IPS DF 4.7 (cell line): ENCODE measurements around the gene SGMS1.

Experiments
- DNase-seq: peaks from one replicate; pipeline ENCODE4 v3.0.0-alpha.2; 2013; ENCODE audit warnings: low spot score; ENCODE audit errors: extremely low read depth

The SGMS1 gene

GRCh38 chr10:50343702-50344331, 279.9 kb downstream of the SGMS1 start:
- DNase-seq: no peak

GRCh38 chr10:50341987-50342386, 281.8 kb downstream of the SGMS1 start:
- DNase-seq: no peak

- no peak for DNase-seq
These were observed 287.6 kb downstream of the SGMS1 start for GRCh38 chr10:50336140-50336539.

- no peak for DNase-seq
These were observed 288.4 kb downstream of the SGMS1 start for GRCh38 chr10:50335397-50335796.

- no peak for DNase-seq
These were observed 289.5 kb downstream of the SGMS1 start for GRCh38 chr10:50334273-50334672.

GRCh38 chr10:50333872-50334271, 289.9 kb downstream of the SGMS1 start:
- no peak for DNase-seq

- no peak for DNase-seq
These were observed 291.5 kb downstream of the SGMS1 start for GRCh38 chr10:50332108-50332842.

GRCh38 chr10:50331486-50331885, 292.3 kb downstream of the SGMS1 start:
- no peak for DNase-seq

- no peak for DNase-seq
These were observed 296.7 kb downstream of the SGMS1 start for GRCh38 chr10:50326757-50327701.

- no peak for DNase-seq
These were observed 297.6 kb downstream of the SGMS1 start for GRCh38 chr10:50326172-50326555.

- peak; percentile 11 for DNase-seq
These were observed 298.1 kb downstream of the SGMS1 start for GRCh38 chr10:50325449-50326171.

- no peak for DNase-seq
These were observed 298.9 kb downstream of the SGMS1 start for GRCh38 chr10:50324680-50325393.

- DNase-seq: no peak
These were observed 299.7 kb downstream of the SGMS1 start for GRCh38 chr10:50324046-50324445.

- no peak for DNase-seq
These were observed 301.7 kb downstream of the SGMS1 start for GRCh38 chr10:50322077-50322476.

- DNase-seq: no peak
These were observed 305.6 kb downstream of the SGMS1 start for GRCh38 chr10:50318129-50318528.

- DNase-seq: no peak
These were observed 306.8 kb downstream of the SGMS1 start for GRCh38 chr10:50316695-50317648.

GRCh38 chr10:50316174-50316573, 307.6 kb downstream of the SGMS1 start:
- no peak for DNase-seq

- DNase-seq: no peak
These were observed 308.3 kb downstream of the SGMS1 start for GRCh38 chr10:50315424-50315823.
